ENCODE measurements around the gene TXNRD1. TPM values are rescaled to one million over a fixed set of nuclear protein-coding genes. Genes with fewer than 3 reads are reported as not detected.

Gene TXNRD1
- total RNA-seq, 2 donors from 2014 or later, result 35.9 to 36.6 TPM

DNA sequence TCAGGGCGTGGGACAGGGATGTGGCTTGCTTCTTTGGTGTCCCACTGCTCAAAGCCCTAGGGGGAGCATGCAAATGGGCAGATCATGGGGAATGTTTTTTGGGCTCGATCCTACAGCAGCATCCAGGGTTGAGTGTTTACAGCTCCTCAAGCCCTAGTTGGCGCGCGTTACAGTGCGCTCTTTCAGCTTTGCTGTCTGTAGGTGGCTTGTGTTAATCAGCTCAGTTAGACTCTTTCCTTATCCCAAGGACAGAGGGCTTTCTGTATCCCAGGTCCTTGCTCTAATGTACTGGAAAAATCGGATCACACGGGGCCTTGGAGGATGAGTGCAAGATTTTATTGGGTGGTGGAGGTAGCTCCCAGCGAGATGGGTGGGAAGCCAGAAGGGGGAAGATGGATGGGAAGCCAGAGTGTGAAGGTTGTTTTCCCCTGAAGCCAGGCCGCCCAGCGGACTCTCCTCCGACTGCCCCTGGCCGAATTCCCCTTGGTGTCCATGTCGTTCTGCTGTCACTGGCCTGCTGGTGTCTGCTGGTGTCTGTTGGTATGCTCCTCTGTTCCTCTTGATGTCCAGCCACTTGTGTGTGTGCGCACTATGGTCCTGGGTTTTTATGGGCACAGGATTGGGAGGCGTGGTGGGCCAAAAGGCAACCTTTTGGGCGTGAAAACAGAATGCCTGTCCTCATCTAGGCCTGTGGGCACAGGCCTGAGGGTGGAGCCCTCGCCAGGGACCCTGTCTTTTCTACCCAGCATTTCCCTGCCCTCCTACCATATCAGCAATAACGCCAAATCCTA is 10.7 kb upstream of the TXNRD1 start:
- Histone ChIP-seq H3K36me3 (replicated peaks in 1 of 2; ENCODE audit: insufficient read depth in 1 of 2, low read depth in 2 of 2) (no peaks in the 10 kb centered on the region), H3K27ac (no peak overlapping the region), H3K4me1 (no peaks in the 10 kb centered on the region), H3K4me3 (no peak overlapping the region), H3K9me3 (no peaks in the 10 kb centered on the region), H3K27me3 (no peaks in the 10 kb centered on the region)
- 85 to 87% methylated on average over 18 to 19 of the region's 19 CpGs for WGBS, 2 donors
- intact Hi-C loops (cut with DNase I), result loop anchor here (5.0 to 10.0 kb wide), 2 partner anchors 152 to 1180 kb away; no protein-coding TSS in a partner anchor
- no peak for TF ChIP-seq POLR2A (IDR thresholded peaks at IDR 0.05)
- TF ChIP-seq CTCF (IDR thresholded peaks at IDR 0.05), result no peak
- DNase-seq (no peak), ATAC-seq (no peak)

GRCh38 chr12:104207416-104208205 is 8.0 kb upstream of the TXNRD1 start:
- H3K4me3 ChIP-seq, result no peak overlapping the region
- no peaks in the 10 kb centered on the region for H3K4me1 ChIP-seq
- H3K9me3 ChIP-seq, result no peaks in the 10 kb centered on the region
- no peak overlapping the region for H3K27ac ChIP-seq
- intact Hi-C loops (cut with DNase I), result loop anchor here (5.0 to 10.0 kb wide), 2 partner anchors 150 to 1177 kb away; no protein-coding TSS in a partner anchor
- ATAC-seq, result no peak
- no peak for TF ChIP-seq CTCF (IDR thresholded peaks at IDR 0.05)
- no peak for TF ChIP-seq POLR2A (IDR thresholded peaks at IDR 0.05)
- 81 to 87% methylated on average over 7 to 8 of the region's 8 CpGs for WGBS, 2 donors
- no peaks in the 10 kb centered on the region for H3K36me3 ChIP-seq (replicated peaks in 1 of 2; ENCODE audit: insufficient read depth in 1 of 2, low read depth in 2 of 2)
- DNase-seq, result no peak
- H3K27me3 ChIP-seq, result no peaks in the 10 kb centered on the region

DNA sequence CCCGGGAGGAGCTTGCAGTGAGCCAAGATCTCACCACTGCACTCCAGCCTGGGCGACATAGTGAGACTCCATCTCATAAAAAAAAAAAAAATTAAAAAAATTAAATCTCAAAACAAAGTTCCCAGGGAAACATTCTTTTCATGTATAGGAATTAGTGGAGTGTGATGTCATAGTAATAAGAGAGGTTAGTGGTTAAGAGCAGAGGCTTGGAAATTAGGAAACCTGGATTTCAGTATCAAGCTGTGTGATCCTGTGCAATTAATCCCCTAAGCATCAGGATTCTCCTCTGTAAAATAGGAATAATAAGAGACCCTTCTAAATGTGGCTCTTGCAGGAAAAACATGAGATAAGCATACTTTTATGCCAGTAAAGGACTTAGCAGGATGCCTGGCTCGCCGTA is 3.1 kb upstream of the TXNRD1 start:
- WGBS, 2 donors, result 81 to 94% methylated on average over 4 of the region's 4 CpGs
- ATAC-seq (no peak), DNase-seq (no peak)
- Histone ChIP-seq H3K9me3 (no peaks in the 10 kb centered on the region), H3K36me3 (replicated peaks in 1 of 2; ENCODE audit: insufficient read depth in 1 of 2, low read depth in 2 of 2) (no peaks in the 10 kb centered on the region), H3K4me3 (no peak overlapping the region), H3K27me3 (no peaks in the 10 kb centered on the region), H3K27ac (no peak overlapping the region), H3K4me1 (peaks cover 5% of the 10 kb centered on the region)
- TF ChIP-seq CTCF (IDR thresholded peaks at IDR 0.05), result no peak
- no peak for TF ChIP-seq POLR2A (IDR thresholded peaks at IDR 0.05)
- intact Hi-C loops (cut with DNase I), result no loop called here

DNA sequence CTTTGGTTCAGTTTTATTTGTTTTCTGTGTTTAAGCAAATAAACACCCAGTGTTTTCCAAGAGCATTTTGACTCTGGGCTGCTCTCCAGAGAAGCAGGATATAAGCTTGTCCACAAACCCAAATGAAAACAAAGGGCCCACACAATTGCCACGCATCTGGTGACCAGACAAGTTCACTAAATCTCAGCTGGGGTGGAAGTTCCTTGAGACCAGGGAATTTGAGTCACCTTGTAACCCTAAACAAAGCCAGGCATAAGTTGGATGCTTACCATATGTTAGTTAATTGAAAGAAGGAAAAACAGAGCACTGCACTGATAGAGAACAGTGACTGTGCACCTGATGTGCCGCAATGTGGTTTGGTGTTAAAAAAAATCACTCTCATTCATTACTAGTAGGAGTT is 1.6 kb upstream of the TXNRD1 start:
- no peaks in the 10 kb centered on the region for H3K9me3 ChIP-seq
- intact Hi-C loops (cut with DNase I), result no loop called here
- DNase-seq (no peak), ATAC-seq (no peak)
- no peak overlapping the region for H3K27ac ChIP-seq
- no peak overlapping the region for H3K4me3 ChIP-seq
- peaks cover 8% of the 10 kb centered on the region for H3K4me1 ChIP-seq
- 75 to 81% methylated on average over 2 of the region's 2 CpGs for WGBS, 2 donors
- TF ChIP-seq POLR2A (IDR thresholded peaks at IDR 0.05) (no peak), CTCF (IDR thresholded peaks at IDR 0.05) (no peak)
- no peaks in the 10 kb centered on the region for H3K36me3 ChIP-seq (replicated peaks in 1 of 2; ENCODE audit: insufficient read depth in 1 of 2, low read depth in 2 of 2)
- no peaks in the 10 kb centered on the region for H3K27me3 ChIP-seq

Measured in body of pancreas (tissue), 4 donors.